Thyroid gland (tissue), 4 donors: ENCODE measurements around the gene KCNH5.

Experiments
- POLR2A ChIP-seq, 2 donors: fragments of 450-650 bp; IDR thresholded peaks; one replicate each; pipeline ENCODE4 v1.6.1; 2017; ENCODE audit warnings: antibody characterized with exemption in 2 of 2, mild to moderate bottlenecking in 2 of 2, moderate library complexity in 1 of 2
- TF ChIP-seq, protein P1 (sequence below), 6 experiments: fragments of 200-600 bp in 3 of 6; fragments of 450-650 bp in 3 of 6; sonication (generic) in 3 of 6; IDR thresholded peaks; one replicate each; pipeline ENCODE4 v1.5.1; 2016 to 2019; ENCODE audit warnings: antibody characterized with exemption in 6 of 6, mild to moderate bottlenecking in 2 of 6, inconsistent platforms in 1 of 6, moderate library complexity in 1 of 6

DNA sequence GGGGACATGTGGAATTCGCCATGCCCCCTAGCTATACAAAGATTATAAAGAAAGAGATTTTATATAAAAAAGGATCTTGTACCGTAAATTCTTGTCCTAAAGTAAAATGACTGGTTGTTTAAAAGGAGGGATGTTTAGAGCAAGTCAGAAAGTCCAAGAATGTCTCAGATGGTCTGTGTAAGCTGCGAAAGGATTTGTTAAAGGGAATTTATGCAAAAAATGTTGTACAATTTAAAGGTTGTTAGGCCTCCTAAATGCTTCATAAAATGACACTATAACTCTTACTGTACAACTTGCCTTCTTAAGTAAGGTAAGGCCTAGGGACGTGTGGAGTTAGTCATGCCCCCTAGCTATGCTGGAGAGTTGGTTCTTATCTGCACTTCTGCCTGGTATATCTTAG is 237.6 kb downstream of the KCNH5 start:
- TF ChIP-seq, protein P1, sequence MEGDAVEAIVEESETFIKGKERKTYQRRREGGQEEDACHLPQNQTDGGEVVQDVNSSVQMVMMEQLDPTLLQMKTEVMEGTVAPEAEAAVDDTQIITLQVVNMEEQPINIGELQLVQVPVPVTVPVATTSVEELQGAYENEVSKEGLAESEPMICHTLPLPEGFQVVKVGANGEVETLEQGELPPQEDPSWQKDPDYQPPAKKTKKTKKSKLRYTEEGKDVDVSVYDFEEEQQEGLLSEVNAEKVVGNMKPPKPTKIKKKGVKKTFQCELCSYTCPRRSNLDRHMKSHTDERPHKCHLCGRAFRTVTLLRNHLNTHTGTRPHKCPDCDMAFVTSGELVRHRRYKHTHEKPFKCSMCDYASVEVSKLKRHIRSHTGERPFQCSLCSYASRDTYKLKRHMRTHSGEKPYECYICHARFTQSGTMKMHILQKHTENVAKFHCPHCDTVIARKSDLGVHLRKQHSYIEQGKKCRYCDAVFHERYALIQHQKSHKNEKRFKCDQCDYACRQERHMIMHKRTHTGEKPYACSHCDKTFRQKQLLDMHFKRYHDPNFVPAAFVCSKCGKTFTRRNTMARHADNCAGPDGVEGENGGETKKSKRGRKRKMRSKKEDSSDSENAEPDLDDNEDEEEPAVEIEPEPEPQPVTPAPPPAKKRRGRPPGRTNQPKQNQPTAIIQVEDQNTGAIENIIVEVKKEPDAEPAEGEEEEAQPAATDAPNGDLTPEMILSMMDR (IDR thresholded peaks at IDR 0.05) = no peak
- no peak for TF ChIP-seq POLR2A (IDR thresholded peaks at IDR 0.05)
